ENCODE data around the gene PTPRA. TPM values are rescaled to one million over a fixed set of nuclear protein-coding genes. Genes with fewer than 3 reads are reported as not detected.
A peak's percentile ranks its signal among the peaks of the same experiment; 100 is the strongest.

PTPRA gene
- total RNA-seq, 1 experiment from 2014 or later = 57.0 TPM

DNA sequence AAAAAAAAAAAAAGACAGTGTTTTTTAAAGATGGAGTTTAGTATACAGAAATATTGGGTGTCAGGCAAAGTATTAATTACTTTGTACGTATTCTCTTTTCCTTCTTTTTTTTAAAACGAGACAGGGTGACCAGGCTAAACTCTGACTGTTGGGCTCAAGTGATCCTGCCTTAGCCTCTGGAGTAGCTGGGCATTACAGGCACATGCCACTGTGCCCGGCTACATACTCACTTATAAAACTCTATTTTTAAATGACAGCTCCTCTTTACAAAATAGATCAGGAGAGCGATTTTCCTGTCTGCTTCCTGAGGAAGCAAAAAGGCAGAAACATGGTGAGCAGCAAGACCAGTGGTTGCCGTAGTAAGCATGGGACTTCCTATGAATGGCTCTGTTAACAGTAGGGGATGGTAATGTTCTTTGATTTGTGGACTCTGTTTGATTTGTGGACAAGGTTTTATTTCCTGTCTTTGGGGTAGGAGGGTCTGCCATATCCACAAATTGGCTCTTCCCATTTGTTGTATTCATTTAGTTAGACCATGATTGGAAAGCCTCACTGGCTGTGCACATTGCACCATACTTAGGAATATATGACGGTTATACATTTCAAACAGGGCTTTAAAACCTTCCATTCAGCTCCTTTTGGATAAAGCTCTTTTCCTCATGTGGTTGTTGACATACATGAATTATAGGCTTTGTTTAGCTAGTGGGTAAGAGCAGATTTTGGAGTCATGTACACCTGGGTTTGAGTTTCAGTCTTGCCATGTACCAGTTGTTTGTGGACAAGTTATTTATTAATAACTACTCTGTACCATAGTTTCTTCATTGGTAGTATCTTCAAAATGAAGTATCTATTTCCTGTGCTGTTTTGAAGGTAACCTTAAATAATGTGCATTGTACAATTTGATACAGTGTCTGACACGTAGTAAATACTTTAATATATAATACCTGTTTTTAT, 45.1 kb downstream of the PTPRA start:
- no peak for DNase-seq
- H3K4me3 ChIP-seq (ENCODE audit: low read depth, low read length) = no peak overlapping the region
- POLR2A ChIA-PET = no interaction called here
- intact Hi-C loops (cut with micrococcal nuclease; ENCODE audit: unreplicated experiment) = no loop called here
- Mint-ChIP-seq H3K4me3 (ENCODE audit: unreplicated experiment) (no peak overlapping the region), H3K27me3 (ENCODE audit: insufficient read depth, unreplicated experiment) (no peaks in the 10 kb centered on the region), H3K4me1 (ENCODE audit: low read depth, unreplicated experiment) (peaks cover 18% of the 10 kb centered on the region), H3K36me3 (ENCODE audit: insufficient read depth, unreplicated experiment) (no peaks in the 10 kb centered on the region), H3K9me3 (ENCODE audit: unreplicated experiment) (no peaks in the 10 kb centered on the region), H3K27ac (ENCODE audit: unreplicated experiment) (no peak overlapping the region)
- H3K4me1 ChIP-seq = peaks cover 31% of the 10 kb centered on the region
- BruUV-seq (replicated peaks) = no TSS peak
- CTCF ChIA-PET = interaction anchor here (0.6 to 2.0 kb wide), 3 partner anchors 82 to 548 kb away, joined by 4 to 7 read pairs (median 5); no protein-coding TSS in a partner anchor
- H3K9me3 ChIP-seq = no peaks in the 10 kb centered on the region
- no peaks in the 10 kb centered on the region; the same call in 1 of the 2 replicates for H3K36me3 ChIP-seq (ENCODE audit: control insufficient read depth, insufficient read depth, low read length)
- TF ChIP-seq, protein P1, sequence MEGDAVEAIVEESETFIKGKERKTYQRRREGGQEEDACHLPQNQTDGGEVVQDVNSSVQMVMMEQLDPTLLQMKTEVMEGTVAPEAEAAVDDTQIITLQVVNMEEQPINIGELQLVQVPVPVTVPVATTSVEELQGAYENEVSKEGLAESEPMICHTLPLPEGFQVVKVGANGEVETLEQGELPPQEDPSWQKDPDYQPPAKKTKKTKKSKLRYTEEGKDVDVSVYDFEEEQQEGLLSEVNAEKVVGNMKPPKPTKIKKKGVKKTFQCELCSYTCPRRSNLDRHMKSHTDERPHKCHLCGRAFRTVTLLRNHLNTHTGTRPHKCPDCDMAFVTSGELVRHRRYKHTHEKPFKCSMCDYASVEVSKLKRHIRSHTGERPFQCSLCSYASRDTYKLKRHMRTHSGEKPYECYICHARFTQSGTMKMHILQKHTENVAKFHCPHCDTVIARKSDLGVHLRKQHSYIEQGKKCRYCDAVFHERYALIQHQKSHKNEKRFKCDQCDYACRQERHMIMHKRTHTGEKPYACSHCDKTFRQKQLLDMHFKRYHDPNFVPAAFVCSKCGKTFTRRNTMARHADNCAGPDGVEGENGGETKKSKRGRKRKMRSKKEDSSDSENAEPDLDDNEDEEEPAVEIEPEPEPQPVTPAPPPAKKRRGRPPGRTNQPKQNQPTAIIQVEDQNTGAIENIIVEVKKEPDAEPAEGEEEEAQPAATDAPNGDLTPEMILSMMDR (IDR thresholded peaks at IDR 0.05; ENCODE audit: insufficient read depth in 1 of 2, low read depth in 1 of 2, low read length in 1 of 2, severe bottlenecking in 1 of 2, unreplicated experiment in 1 of 2) = no peak
- H3K27me3 ChIP-seq (replicated peaks; ENCODE audit: control insufficient read depth, insufficient read depth, low read length) = no peaks in the 10 kb centered on the region

DNA sequence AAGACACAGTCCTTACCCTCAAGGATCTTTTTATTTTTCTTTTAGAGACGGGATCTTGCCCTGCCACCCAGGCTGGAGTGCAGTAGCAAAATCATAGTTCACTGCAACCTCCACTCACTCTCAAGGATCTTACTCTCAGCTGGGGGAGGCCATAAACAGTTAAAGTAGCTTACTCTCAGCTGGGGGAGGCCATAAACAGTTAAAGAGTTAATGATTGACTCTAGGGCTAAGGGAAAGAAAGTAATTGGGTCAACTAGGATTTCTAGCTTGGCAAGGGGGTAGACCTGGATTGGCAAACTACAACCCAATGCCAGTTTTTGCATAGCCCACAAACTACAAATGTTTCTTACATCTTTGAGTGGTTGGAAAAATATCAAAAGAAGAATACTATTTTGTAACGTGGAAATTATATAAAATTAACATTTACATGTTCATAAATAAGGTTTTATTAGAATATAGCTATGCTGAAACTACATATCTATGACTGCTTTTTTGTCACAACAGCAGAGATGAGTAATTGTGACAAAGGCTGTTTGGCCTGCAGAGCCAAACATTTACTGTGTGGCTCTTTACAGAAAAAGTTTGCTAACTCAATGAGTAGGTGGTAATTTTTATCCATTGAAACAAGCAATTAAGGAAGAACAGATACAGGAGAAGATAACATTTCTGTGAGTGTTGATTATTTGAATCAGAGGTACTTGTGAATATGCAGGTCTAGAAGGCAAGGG, 46.4 kb downstream of the PTPRA start:
- no peaks in the 10 kb centered on the region for H3K9me3 Mint-ChIP-seq (ENCODE audit: unreplicated experiment)
- H3K4me3 Mint-ChIP-seq (ENCODE audit: unreplicated experiment) = no peak overlapping the region
- Histone ChIP-seq H3K36me3 (ENCODE audit: control insufficient read depth, insufficient read depth, low read length) (no peaks in the 10 kb centered on the region; the same call in 1 of the 2 replicates), H3K9me3 (no peaks in the 10 kb centered on the region), H3K27me3 (replicated peaks; ENCODE audit: control insufficient read depth, insufficient read depth, low read length) (no peaks in the 10 kb centered on the region), H3K4me3 (ENCODE audit: low read depth, low read length) (no peak overlapping the region), H3K4me1 (peaks cover 24% of the 10 kb centered on the region)
- POLR2A ChIA-PET = no interaction called here
- DNase-seq = peak in 1 of 2 experiments; percentile 20
- intact Hi-C loops (cut with micrococcal nuclease; ENCODE audit: unreplicated experiment) = no loop called here
- H3K27me3 Mint-ChIP-seq (ENCODE audit: insufficient read depth, unreplicated experiment) = no peaks in the 10 kb centered on the region
- H3K27ac Mint-ChIP-seq (ENCODE audit: unreplicated experiment) = no peak overlapping the region
- TF ChIP-seq, protein P1 (IDR thresholded peaks at IDR 0.05; ENCODE audit: insufficient read depth in 1 of 2, low read depth in 1 of 2, low read length in 1 of 2, severe bottlenecking in 1 of 2, unreplicated experiment in 1 of 2) = no peak
- CTCF ChIA-PET = interaction anchor here (1.2 kb wide), 1 partner anchor 81 kb away, joined by 3 read pairs; no protein-coding TSS in a partner anchor
- peaks cover 18% of the 10 kb centered on the region for H3K4me1 Mint-ChIP-seq (ENCODE audit: low read depth, unreplicated experiment)
- no TSS peak for BruUV-seq (replicated peaks)
- H3K36me3 Mint-ChIP-seq (ENCODE audit: insufficient read depth, unreplicated experiment) = no peaks in the 10 kb centered on the region

DNA sequence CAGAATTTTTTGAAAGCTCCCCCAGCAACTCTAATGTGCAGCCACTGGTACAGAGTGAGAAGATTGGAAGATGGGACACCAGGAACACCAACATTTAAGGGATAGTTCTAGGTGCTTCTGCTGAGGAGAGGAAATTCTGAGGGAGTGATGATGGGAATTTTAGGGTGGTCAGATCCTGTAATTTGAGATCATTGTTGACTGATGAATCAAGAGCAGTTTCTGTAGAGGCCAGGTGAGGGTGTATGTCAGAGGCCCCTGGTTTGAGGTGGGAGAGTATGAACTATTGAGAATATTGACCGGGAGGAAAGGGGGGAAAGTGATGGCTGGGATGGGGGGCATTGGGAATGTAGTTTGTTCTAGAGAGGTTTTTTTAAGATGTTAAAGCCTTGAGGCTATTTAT, 47.2 kb downstream of the PTPRA start:
- BruUV-seq (replicated peaks) = no TSS peak
- CTCF ChIA-PET = interaction anchor here (1.2 kb wide), 1 partner anchor 80 kb away, joined by 3 read pairs; no protein-coding TSS in a partner anchor
- Histone ChIP-seq H3K36me3 (ENCODE audit: control insufficient read depth, insufficient read depth, low read length) (no peaks in the 10 kb centered on the region; the same call in 1 of the 2 replicates), H3K4me3 (ENCODE audit: low read depth, low read length) (no peak overlapping the region), H3K27me3 (replicated peaks; ENCODE audit: control insufficient read depth, insufficient read depth, low read length) (no peaks in the 10 kb centered on the region), H3K9me3 (no peaks in the 10 kb centered on the region), H3K4me1 (peaks cover 24% of the 10 kb centered on the region)
- intact Hi-C loops (cut with micrococcal nuclease; ENCODE audit: unreplicated experiment) = no loop called here
- H3K4me3 Mint-ChIP-seq (ENCODE audit: unreplicated experiment) = no peak overlapping the region
- H3K27me3 Mint-ChIP-seq (ENCODE audit: insufficient read depth, unreplicated experiment) = no peaks in the 10 kb centered on the region
- H3K4me1 Mint-ChIP-seq (ENCODE audit: low read depth, unreplicated experiment) = peaks cover 18% of the 10 kb centered on the region
- H3K9me3 Mint-ChIP-seq (ENCODE audit: unreplicated experiment) = no peaks in the 10 kb centered on the region
- H3K36me3 Mint-ChIP-seq (ENCODE audit: insufficient read depth, unreplicated experiment) = peaks cover 6% of the 10 kb centered on the region
- H3K27ac Mint-ChIP-seq (ENCODE audit: unreplicated experiment) = no peak overlapping the region
- POLR2A ChIA-PET = no interaction called here
- TF ChIP-seq, protein P1 (IDR thresholded peaks at IDR 0.05; ENCODE audit: insufficient read depth in 1 of 2, low read depth in 1 of 2, low read length in 1 of 2, severe bottlenecking in 1 of 2, unreplicated experiment in 1 of 2) = no peak
- no peak for DNase-seq
